C4-2B (cell line): Measurements from ENCODE around the gene SHISA2.

Experiments
- H3K27ac ChIP-seq: fragments of 450-650 bp; 2 replicates; pipeline ENCODE4 v1.5.1; 2017
- CTCF ChIP-seq: fragments of 450-650 bp; conservative IDR thresholded peaks from 2 replicates; pipeline ENCODE4 v1.5.1; 2017; ENCODE audit warnings: mild to moderate bottlenecking
- ZFX ChIP-seq: fragments of 450-650 bp; IDR thresholded peaks from 2 replicates; pipeline ENCODE4 v1.6.1; 2017

Gene SHISA2

GRCh38 chr13:26046639-26047038 lies 5.2 kb downstream of the SHISA2 start:
- no peak overlapping the region for H3K27ac ChIP-seq
- no peak for TF ChIP-seq CTCF
- TF ChIP-seq ZFX, result no peak

GRCh38 chr13:26045142-26045541 lies 6.7 kb downstream of the SHISA2 start:
- TF ChIP-seq ZFX (no peak), CTCF (no peak)
- H3K27ac ChIP-seq, result no peak overlapping the region

GRCh38 chr13:26042785-26043184 lies 9.0 kb downstream of the SHISA2 start:
- no peak overlapping the region for H3K27ac ChIP-seq
- TF ChIP-seq ZFX (no peak), CTCF (no peak)

- H3K27ac ChIP-seq, result no peak overlapping the region
- TF ChIP-seq CTCF (no peak), ZFX (no peak)
Observed at GRCh38 chr13:26041444-26041843, 10.4 kb downstream of the SHISA2 start.

- no peak overlapping the region for H3K27ac ChIP-seq
- TF ChIP-seq ZFX, result no peak
- TF ChIP-seq CTCF, result no peak
Observed at GRCh38 chr13:26038931-26039475, 12.8 kb downstream of the SHISA2 start.

GRCh38 chr13:26037302-26037701 lies 14.5 kb downstream of the SHISA2 start:
- TF ChIP-seq ZFX (no peak), CTCF (peak; percentile 92)
- no peak overlapping the region for H3K27ac ChIP-seq

- no peak overlapping the region for H3K27ac ChIP-seq
- no peak for TF ChIP-seq CTCF
- no peak for TF ChIP-seq ZFX
Observed at GRCh38 chr13:26036383-26036782, 15.4 kb downstream of the SHISA2 start.
